LNCaP clone FGC (cell line): Measurements from ENCODE around the gene DUS1L.

ENCODE experiments used
- DNase-seq: peaks from one replicate; pipeline ENCODE4 v3.0.0-alpha.2; 2011; ENCODE audit warnings: low read depth
- H3K4me3 ChIP-seq: 2 replicates; pipeline ENCODE4 v1.5.1; 2011; ENCODE audit warnings: mild to moderate bottlenecking, low read depth, low read length, control low read depth
- TF ChIP-seq, protein P1 (sequence below): IDR thresholded peaks from 2 replicates; pipeline ENCODE4 v1.5.1; 2012; ENCODE audit warnings: mild to moderate bottlenecking; ENCODE audit not compliant: control insufficient read depth, insufficient read depth; ENCODE audit errors: extremely low read depth

The DUS1L gene

DNA sequence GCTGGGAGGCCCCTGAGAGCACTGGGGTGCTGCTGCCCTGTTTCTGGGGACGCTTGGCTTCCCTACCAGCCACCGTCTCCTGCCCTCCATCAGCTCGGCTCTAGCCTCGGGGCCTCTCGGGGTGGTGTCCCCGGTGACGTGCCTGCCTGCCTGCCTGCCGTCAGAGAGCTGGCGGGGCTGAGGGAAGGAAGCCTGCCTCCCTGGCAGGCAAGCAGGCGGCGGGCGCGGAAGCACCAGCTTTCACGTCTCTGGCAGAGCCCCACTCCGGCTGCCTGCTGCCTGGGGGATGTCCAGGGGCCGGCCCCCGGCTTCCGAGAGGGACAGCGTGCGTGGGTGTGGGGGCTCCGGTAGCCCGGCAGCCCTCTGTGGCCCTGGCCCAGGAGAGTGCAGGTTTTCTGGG is 52.3 kb downstream of the DUS1L start:
- no peak for DNase-seq
- no peak overlapping the region for H3K4me3 ChIP-seq
- TF ChIP-seq, protein P1, sequence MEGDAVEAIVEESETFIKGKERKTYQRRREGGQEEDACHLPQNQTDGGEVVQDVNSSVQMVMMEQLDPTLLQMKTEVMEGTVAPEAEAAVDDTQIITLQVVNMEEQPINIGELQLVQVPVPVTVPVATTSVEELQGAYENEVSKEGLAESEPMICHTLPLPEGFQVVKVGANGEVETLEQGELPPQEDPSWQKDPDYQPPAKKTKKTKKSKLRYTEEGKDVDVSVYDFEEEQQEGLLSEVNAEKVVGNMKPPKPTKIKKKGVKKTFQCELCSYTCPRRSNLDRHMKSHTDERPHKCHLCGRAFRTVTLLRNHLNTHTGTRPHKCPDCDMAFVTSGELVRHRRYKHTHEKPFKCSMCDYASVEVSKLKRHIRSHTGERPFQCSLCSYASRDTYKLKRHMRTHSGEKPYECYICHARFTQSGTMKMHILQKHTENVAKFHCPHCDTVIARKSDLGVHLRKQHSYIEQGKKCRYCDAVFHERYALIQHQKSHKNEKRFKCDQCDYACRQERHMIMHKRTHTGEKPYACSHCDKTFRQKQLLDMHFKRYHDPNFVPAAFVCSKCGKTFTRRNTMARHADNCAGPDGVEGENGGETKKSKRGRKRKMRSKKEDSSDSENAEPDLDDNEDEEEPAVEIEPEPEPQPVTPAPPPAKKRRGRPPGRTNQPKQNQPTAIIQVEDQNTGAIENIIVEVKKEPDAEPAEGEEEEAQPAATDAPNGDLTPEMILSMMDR, result no peak

DNA sequence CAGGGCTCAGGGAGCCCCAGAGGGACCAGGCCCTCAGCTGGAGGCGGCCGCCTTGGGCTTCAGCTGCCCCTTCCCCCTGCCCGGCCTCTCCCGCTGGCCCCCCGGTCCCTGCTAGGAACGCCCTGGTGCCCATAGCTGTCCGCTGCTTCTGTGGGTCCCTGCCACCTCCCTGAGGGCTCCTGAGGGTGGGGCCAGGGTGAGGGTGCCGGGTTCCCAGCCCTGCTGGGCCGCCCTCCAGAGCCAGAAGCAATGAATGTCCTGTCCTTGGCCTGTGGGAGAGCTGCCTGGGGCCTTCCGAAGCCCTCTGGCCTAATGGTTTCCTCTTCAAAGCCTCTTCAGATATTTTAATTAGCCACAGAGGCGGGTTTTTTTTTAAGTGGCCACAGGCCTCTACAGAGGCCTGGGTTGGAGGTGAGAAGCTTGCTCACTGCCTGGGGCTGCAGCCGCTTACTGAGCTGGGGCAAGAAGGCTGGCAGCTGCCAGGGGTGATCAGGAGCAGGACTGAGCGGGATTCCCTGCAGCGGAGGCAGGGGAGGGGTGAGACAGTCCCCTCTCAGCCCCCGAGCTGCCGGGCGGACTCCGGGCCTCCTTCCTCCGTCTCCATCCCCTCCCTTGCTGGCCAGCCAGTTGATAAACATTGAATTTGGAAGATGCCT is 52.8 kb downstream of the DUS1L start:
- no peak for DNase-seq
- TF ChIP-seq, protein P1, result no peak

DNA sequence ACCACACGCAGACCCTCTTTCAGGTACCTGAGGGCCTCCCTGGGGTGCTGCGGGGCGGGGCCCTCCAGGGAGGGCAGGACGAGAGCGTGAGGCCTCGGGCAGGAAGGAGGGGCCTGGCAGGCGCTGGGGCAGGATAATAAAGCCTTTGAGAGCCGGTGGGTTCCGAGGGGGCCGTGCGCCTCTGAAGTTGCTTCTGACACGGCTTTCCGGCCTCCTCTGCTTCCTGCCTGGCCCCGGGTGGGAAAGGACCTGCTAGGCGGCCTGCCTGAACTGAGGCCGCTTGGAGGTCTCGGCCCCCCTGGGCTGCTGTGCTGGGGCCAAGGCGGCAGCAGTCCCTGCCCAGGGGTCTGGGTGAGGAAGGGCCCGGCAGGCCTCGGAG is 53.4 kb downstream of the DUS1L start:
- TF ChIP-seq, protein P1, result no peak
- no peak for DNase-seq
- no peak overlapping the region for H3K4me3 ChIP-seq

More for the DNA sequence above, 52.8 kb downstream of the DUS1L start:
- H3K4me3 ChIP-seq, result no peak overlapping the region

DNA sequence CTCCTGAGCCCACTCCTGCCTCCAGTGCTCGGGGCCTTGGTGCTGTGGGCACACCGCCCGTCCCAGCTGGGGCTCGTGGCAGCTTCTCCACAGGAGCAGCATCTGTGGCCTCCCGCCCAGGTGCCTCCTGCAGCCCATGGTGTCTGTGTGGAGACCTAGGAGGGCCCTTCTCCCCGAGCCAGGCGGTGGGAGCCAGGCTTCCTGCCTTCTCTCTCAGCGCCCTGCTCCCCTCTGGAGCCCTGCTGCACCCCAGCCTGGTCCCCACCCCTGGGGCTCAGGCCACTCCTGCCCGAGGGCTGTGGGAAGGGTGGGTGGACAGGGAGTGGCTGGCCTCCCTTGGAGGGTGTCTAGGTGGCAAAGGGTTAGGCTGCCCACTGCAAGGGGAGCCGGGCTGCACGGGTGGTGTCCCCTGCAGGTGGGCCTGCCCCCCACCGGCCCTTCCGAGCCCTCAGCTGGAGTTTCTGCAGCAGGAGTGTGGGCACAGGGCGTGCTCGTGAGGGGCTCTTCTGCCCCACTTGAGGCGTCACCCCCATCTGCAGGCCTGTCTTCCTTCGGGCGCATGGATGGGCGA is 53.9 kb downstream of the DUS1L start:
- DNase-seq, result no peak
- no peak overlapping the region for H3K4me3 ChIP-seq
- TF ChIP-seq, protein P1, result no peak

DNA sequence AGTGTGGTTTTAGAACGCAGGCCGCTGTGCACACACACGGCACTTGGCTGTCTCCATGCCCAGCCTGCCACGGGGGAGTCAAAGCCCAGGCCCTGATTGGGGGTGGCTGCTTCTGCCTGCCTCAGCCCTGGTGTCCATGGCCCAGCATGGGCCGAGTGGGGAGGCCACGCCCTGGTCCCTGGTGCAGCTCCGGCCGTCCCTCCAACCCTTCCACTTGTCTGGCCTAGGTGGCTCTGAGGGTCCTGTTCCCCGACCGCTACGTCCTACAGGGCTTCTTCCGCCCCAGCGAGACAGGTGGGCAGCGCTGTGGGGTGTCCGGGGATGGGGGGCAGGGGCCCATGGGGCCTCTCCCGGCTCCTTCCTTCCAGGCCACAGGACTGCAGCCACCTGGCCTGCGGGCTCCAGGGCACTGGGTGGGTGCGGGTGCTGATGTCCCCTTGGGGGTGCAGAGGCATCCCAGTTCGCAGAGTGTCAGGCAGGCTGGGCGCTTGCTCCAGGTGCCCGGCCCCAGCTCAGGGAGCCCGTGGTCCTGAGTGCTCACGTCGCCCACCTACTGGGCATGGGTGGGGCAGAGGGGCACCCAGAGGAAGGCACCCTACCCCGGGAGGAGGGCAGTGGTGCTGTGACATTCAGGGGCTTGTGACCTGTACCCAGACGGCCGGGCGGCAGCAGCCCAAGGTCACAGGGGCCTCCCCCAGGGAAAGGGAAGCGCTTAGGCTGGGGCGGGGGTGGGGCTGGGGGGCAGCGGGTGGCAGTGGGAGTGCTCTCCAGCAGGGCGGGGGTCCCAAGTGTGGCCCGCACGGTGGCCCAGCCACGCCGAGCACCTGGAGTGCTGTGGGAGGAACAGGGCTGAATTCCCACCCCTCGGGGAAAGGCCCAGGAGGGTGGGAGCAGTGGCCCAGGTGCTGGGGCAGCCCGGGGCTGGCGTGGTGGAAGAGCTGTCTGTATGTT is 54.8 kb downstream of the DUS1L start:
- no peak overlapping the region for H3K4me3 ChIP-seq
- TF ChIP-seq, protein P1, result no peak
- DNase-seq, result no peak

DNA sequence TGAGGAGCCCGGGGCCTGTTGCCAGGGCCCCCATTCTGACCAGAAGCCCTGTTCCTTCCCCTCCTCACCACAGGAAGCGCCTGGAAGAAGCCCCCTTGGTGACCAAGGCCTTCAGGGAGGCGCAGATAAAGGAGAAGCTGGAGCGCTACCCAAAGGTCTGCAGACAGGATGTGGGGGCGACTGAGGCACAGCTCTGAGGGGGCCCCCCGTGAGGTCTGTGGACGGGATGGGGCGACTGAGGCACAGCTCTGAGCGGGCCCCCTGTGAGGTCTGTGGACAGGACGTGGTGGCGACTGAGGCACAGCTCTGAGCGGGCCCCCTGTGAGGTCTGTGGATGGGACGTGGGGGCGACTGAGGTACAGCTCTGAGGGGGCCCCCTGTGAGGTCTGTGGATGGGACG is 56.2 kb downstream of the DUS1L start:
- TF ChIP-seq, protein P1, result no peak
- DNase-seq, result no peak
- H3K4me3 ChIP-seq, result no peak overlapping the region
